ENCODE data around the gene ARL8B. TPM values are rescaled to one million over a fixed set of nuclear protein-coding genes. Genes with fewer than 3 reads are reported as not detected.

ARL8B gene
- total RNA-seq, 1 experiment from 2014 or later: 41.0 TPM

DNA sequence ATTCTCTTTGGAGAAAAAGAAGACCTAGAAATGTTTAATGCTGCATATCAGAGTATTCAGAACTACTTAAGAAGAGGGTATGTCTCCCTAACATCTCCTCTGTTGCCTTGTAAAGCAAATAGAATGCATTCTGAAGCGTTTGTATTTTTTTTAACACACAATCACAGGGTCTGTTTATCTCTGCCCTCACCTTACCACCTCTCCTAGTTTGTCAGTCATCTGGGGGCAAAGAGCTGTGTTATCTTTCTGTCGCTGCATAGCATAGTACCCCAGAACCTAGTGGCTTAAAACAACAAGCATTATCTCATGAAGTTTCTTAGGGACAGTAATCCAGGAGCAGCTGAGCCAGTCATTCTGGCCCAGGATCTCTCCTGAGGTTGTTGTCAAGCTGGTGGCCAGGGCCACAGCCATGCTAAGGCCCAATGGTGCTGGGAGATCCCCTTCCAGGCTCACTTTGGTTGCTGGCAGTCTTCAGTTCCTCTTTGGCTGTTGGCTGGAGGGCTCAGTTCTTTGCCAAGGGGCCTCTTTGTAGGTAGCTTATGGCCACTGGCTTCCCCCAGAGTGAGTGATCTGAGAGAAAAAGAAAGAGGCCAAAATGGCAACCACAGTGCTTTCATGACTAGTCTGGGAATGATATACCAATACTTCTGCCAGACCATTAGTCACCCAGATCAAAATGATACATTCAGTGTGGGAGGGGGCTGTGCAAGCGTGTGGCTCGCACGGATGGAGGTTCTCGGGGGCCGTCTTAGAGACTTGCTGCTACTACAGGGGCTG, 83.3 kb downstream of the ARL8B start:
- no peak overlapping the region for H3K4me3 ChIP-seq
- H3K27me3 ChIP-seq: no peaks in the 10 kb centered on the region
- DNase-seq: peak; percentile 83
- peaks cover 8% of the 10 kb centered on the region for H3K36me3 ChIP-seq
- no peaks in the 10 kb centered on the region for H3K9me3 ChIP-seq

- peaks cover 6% of the 10 kb centered on the region for H3K36me3 ChIP-seq
- no peak for DNase-seq
- H3K27me3 ChIP-seq: no peaks in the 10 kb centered on the region
- no peaks in the 10 kb centered on the region for H3K9me3 ChIP-seq
- H3K4me3 ChIP-seq: no peak overlapping the region
Observed at GRCh38 chr3:5210926-5211325, 88.8 kb downstream of the ARL8B start.

DNA sequence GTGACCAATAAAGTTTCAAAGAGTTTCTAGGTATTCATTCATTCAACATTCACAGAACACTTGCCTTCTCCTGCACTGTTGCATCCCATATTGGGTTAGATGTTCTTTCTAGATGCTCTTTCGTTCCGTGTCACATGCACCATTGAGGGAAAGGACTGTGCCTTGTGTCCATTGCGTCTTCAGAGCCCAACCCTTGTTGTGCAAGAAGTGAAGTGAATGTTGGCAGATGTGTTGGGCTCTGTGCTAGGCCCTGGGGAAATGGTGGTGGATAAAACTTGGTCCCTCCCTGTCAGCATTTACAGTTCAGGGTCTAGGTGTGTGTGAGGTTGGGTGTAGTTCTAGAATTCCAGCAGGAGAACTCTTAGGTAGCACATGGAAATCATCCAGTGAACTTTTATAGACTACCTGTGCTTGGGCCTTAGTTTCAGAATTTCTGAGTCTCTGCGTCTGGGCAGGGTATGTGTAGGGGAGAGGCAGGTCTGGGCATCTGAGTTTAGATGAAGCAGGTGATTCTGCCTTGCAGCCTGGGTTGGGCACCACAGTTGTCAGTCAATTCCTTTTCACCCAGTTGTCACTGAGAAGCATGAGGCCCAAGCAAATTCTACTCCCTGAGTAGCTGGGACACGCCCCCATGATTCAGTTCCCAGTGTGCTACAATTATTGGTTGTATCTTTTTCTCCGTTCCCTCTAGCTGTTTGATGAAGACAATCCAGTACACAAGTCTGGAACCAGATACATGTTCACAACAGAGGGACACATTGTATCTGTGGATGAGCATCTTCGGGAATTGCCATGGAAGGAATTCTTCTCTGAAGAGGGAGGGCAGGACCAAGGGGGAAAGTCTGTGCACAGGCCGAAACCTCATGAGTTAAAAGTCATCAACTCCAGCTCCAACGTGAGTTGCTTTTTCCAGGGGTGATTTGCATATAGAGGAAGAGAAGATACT, 90.8 kb downstream of the ARL8B start:
- no peaks in the 10 kb centered on the region for H3K27me3 ChIP-seq
- DNase-seq: no peak
- H3K4me3 ChIP-seq: no peak overlapping the region
- peaks cover 3% of the 10 kb centered on the region for H3K36me3 ChIP-seq
- no peaks in the 10 kb centered on the region for H3K9me3 ChIP-seq

- Histone ChIP-seq H3K4me3 (no peak overlapping the region), H3K9me3 (no peaks in the 10 kb centered on the region), H3K27me3 (no peaks in the 10 kb centered on the region), H3K36me3 (peaks cover 3% of the 10 kb centered on the region)
- DNase-seq: no peak
Observed at GRCh38 chr3:5213574-5213966, 91.5 kb downstream of the ARL8B start.

DNA sequence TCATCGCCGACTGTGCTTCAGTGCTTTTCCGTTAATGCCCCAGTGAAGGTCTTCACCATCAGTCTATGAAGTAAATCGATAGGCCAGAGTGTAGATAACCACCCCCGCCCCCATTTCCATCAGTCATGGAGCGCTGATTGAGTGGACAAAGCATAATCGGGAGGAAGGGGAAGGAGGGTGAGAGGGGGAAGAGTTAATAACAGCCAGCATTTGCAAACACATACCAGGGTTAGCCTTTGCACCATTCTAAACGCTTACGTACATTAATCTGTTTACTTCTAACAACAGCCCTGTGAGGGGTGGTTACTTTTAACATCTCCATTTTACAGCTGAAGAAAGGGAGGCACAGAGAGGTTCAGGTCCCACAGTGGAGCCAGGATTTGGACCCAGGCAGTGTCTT, 92.3 kb downstream of the ARL8B start:
- no peaks in the 10 kb centered on the region for H3K9me3 ChIP-seq
- DNase-seq: no peak
- H3K4me3 ChIP-seq: no peak overlapping the region
- H3K27me3 ChIP-seq: no peaks in the 10 kb centered on the region
- H3K36me3 ChIP-seq: peaks cover 3% of the 10 kb centered on the region

GRCh38 chr3:5217824-5218595, 95.9 kb downstream of the ARL8B start:
- DNase-seq: peak; percentile 47
- Histone ChIP-seq H3K27me3 (no peaks in the 10 kb centered on the region), H3K36me3 (no peaks in the 10 kb centered on the region), H3K4me3 (no peak overlapping the region), H3K9me3 (no peaks in the 10 kb centered on the region)

DNA sequence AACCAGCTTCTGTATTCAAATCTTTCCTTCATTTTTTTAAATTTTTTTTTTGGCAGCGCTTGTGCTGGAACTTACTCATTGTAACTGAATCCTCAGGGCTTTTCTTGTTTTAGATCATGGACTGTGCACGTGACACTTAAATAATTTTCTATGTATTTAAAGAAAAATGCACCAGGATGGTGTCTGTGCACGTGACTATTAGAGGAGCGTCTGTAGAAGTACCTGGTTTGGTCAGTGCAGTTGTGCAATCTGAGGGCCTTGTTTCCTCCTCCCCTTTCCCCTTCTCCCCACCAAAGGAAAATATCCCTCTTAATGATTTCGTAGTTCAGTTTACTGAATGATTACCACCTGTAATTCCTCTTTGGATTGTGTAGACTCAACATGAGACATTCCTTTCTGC, 96.7 kb downstream of the ARL8B start:
- Histone ChIP-seq H3K27me3 (no peaks in the 10 kb centered on the region), H3K4me3 (no peak overlapping the region), H3K36me3 (no peaks in the 10 kb centered on the region), H3K9me3 (no peaks in the 10 kb centered on the region)
- no peak for DNase-seq

DNA sequence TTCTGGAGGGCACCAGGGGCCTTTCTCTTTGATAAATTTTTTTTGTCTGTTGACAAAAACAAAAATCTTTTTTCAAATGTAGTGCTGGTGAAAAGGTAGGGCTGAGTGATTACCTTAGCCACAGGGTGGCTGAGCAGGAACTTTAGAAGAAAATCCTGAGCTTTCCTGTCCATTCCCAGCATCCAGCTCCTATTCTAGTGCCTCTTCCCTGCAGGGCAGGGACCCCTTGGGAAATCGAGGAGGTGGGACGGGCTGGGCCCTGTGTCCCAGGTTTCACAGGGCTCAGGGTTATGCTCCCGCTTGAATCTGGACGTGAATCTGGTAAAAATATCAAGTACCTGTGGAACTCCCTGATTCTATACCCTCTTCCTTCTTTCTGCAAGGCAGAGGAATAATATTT, 97.1 kb downstream of the ARL8B start:
- no peak for DNase-seq
- H3K27me3 ChIP-seq: no peaks in the 10 kb centered on the region
- no peaks in the 10 kb centered on the region for H3K36me3 ChIP-seq
- no peak overlapping the region for H3K4me3 ChIP-seq
- no peaks in the 10 kb centered on the region for H3K9me3 ChIP-seq

DNA sequence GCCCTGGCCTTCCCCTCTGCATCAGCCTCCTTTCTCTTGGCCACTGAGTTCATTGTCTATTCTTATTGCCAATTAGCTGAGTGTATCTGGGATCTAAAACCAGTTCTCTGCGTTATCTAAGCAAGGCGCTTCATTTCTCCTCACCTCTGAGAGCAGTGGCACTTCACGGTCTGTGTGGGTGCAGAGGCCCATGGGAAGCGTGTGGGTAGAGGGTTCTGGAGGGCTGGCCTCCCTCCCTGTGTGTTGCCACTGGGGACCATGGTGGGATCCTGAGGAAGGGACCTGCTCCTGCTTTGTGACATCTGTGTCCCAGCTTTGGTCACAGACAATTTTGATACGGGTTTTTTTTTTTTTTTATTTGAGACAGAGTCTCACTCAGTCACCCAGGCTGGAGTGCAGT, 98.1 kb downstream of the ARL8B start:
- no peaks in the 10 kb centered on the region for H3K9me3 ChIP-seq
- DNase-seq: no peak
- H3K27me3 ChIP-seq: no peaks in the 10 kb centered on the region
- no peaks in the 10 kb centered on the region for H3K36me3 ChIP-seq
- no peak overlapping the region for H3K4me3 ChIP-seq

DNA sequence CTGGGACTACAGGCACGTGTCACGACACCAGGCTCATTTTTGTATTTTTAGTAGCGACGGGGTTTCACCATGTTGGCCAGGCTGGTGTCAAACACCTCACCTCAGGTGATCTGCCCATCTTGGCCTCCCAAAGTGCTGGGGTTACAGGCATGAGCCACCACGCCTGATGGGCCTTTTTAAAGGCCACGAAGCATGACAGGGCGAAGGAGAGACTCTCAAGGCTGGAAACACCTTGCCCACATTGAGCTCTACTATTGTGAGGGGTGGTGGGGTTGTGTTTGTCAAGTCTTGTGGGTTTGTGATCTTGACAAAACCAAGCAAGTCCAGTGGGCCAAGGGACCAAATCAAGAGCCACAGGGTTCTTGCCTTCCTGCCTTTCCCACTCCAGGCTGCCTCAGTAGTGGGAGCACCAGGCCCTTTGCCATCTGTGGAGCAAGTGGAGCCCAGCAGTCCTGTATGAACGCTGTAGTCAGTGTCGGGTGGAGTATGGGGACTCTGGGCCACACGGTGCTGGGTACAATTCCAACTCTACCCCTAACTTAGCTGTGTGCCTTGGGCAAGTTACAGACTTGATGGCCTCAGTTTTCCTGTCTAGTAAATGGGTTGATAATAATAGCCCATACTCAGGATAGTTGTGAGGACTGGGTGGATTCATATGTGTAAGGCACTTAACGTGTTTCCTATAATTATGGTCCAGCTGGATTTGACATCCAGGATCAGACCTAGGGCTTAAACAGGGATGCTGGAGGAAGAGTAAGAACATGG, 98.8 kb downstream of the ARL8B start:
- H3K36me3 ChIP-seq: no peaks in the 10 kb centered on the region
- no peaks in the 10 kb centered on the region for H3K9me3 ChIP-seq
- no peak overlapping the region for H3K4me3 ChIP-seq
- H3K27me3 ChIP-seq: no peaks in the 10 kb centered on the region
- DNase-seq: no peak

DNA sequence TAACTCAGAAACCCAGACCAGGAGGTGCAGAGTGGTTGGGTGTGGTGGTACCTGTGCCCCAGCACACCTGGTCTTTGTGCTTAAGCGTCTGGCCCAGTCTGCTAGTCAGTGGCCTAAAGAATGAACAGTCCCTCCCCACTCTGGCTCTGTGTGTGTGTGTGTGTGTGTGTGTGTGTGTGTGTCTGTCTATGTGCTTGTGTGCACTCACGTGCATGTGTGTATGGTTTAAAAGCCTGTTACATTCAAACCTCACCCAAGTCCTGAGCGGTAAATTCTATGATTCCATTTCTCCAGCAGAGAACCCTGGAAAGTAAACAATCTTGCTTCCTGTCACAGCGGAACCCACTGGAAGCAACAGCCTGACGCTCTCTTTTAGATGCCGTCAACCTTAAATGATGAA, 99.6 kb downstream of the ARL8B start:
- DNase-seq: no peak
- Histone ChIP-seq H3K36me3 (no peaks in the 10 kb centered on the region), H3K9me3 (no peaks in the 10 kb centered on the region), H3K4me3 (no peak overlapping the region), H3K27me3 (no peaks in the 10 kb centered on the region)

DNA sequence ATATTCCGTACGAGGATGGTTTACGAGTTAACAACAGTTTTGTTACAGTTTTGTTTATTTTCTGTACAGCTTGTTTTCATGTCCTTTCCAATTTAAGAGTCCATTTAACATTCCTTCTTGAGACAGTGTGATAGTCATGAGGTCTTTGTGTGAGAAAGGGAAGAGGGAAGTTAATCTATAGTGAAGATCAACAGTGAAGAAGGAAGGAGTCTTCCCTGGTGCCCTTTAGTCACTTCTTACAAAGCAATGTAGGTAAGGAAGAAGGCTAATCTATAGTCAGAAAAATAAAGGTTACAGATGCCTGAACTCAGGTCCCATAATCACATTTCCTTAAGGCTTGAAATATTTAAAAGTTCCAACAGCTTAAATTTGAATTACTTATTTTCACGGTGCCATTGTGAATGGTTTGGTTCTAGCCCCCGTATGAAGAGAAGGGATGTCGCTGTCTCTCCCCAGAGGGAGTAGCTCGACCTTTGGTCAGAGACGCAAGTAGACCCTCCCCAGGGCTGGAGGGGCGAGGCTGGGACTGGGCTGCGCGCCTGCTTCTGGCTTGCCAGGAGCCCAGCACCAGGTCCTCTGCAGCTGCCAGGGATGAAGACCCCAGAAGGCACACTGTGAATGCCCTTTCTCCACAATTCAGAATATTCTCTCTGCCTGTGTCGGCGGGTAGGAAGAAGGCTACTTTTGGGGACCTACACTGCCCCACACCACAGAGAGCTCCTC, 100.4 kb downstream of the ARL8B start:
- H3K4me3 ChIP-seq: no peak overlapping the region
- H3K9me3 ChIP-seq: no peaks in the 10 kb centered on the region

GRCh38 chr3:5226783-5227182, 104.7 kb downstream of the ARL8B start:
- H3K27me3 ChIP-seq: no peaks in the 10 kb centered on the region
- H3K4me3 ChIP-seq: no peak overlapping the region
- H3K9me3 ChIP-seq: no peaks in the 10 kb centered on the region
- H3K36me3 ChIP-seq: no peaks in the 10 kb centered on the region
- DNase-seq: no peak

More for the DNA sequence above, 100.4 kb downstream of the ARL8B start:
- H3K36me3 ChIP-seq: no peaks in the 10 kb centered on the region
- no peak for DNase-seq
- no peaks in the 10 kb centered on the region for H3K27me3 ChIP-seq

- Histone ChIP-seq H3K4me3 (no peak overlapping the region), H3K27me3 (no peaks in the 10 kb centered on the region), H3K36me3 (no peaks in the 10 kb centered on the region), H3K9me3 (no peaks in the 10 kb centered on the region)
- no peak for DNase-seq
Observed at GRCh38 chr3:5227812-5228211, 105.7 kb downstream of the ARL8B start.

DNA sequence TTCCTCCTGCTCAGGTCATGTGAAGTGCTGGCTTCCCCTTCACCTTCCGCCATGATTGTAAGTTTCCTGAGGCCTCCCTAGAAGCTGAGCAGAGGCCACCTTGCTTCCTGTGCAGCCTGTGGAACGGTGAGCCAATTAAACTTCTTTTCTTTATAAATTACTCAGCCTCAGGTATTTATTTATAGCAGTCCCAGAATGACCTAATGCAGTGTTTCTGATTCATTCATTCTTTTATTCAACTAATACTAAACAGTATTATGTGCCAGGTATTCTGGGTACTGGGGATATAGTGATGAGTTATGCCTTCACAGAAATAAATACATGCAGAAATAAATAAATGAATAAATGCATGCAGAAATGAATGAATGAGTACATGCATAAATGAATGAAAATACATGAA, 107.3 kb downstream of the ARL8B start:
- Histone ChIP-seq H3K36me3 (no peaks in the 10 kb centered on the region), H3K4me3 (no peak overlapping the region), H3K9me3 (no peaks in the 10 kb centered on the region), H3K27me3 (no peaks in the 10 kb centered on the region)
- no peak for DNase-seq

All from MG63 (cell line).